Measurements from ENCODE around the gene FANCD2OS.

FANCD2OS gene

GRCh38 chr3:10108091-10108490 is at the start of gene FANCD2OS:
Gene FANCD2OS (minus strand): TSS chr3:10108255. CDS start chr3:10104774, 3,481 bp downstream.
- no peak for DNase-seq (ENCODE audit: low read depth)
- H3K4me3 ChIP-seq (ENCODE audit: low read depth, low read length), result no peak within 1 kb of the TSS
- TF ChIP-seq, protein P1, sequence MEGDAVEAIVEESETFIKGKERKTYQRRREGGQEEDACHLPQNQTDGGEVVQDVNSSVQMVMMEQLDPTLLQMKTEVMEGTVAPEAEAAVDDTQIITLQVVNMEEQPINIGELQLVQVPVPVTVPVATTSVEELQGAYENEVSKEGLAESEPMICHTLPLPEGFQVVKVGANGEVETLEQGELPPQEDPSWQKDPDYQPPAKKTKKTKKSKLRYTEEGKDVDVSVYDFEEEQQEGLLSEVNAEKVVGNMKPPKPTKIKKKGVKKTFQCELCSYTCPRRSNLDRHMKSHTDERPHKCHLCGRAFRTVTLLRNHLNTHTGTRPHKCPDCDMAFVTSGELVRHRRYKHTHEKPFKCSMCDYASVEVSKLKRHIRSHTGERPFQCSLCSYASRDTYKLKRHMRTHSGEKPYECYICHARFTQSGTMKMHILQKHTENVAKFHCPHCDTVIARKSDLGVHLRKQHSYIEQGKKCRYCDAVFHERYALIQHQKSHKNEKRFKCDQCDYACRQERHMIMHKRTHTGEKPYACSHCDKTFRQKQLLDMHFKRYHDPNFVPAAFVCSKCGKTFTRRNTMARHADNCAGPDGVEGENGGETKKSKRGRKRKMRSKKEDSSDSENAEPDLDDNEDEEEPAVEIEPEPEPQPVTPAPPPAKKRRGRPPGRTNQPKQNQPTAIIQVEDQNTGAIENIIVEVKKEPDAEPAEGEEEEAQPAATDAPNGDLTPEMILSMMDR (conservative IDR thresholded peaks at IDR 0.05; ENCODE audit: low read depth, low read length), result no peak

GRCh38 chr3:10157031-10157430 is 49.0 kb upstream of the FANCD2OS start:
- no peak overlapping the region for H3K4me3 ChIP-seq (ENCODE audit: low read depth, low read length)
- DNase-seq (ENCODE audit: low read depth), result no peak
- TF ChIP-seq, protein P1 (conservative IDR thresholded peaks at IDR 0.05; ENCODE audit: low read depth, low read length), result no peak

- TF ChIP-seq, protein P1 (conservative IDR thresholded peaks at IDR 0.05; ENCODE audit: low read depth, low read length), result no peak
- H3K4me3 ChIP-seq (ENCODE audit: low read depth, low read length), result no peak overlapping the region
Observed at GRCh38 chr3:10155658-10156057, 47.6 kb upstream of the FANCD2OS start.

DNA sequence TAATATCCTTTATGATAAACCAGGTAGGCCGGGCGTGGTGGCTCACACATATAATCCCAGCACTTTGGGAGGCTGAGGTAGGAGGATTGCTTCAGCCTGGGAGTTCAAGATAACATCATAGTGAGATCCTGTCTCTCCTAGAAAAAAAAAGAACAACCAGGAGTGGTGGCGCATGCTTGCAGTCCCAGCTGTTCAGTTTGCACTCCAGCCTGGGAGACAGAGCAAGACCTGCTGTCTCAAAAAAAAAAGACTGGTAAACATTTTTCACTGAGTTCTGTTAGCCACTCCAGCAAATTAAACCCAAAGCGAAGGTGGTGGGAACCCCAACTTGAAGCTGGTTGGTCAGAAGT is 47.0 kb upstream of the FANCD2OS start:
- TF ChIP-seq, protein P1 (conservative IDR thresholded peaks at IDR 0.05; ENCODE audit: low read depth, low read length), result no peak
- no peak for DNase-seq (ENCODE audit: low read depth)
- no peak overlapping the region for H3K4me3 ChIP-seq (ENCODE audit: low read depth, low read length)

More at GRCh38 chr3:10155658-10156057, 47.6 kb upstream of the FANCD2OS start:
- DNase-seq (ENCODE audit: low read depth), result no peak

GRCh38 chr3:10154335-10155122 is 46.5 kb upstream of the FANCD2OS start:
- no peak for DNase-seq (ENCODE audit: low read depth)
- TF ChIP-seq, protein P1 (conservative IDR thresholded peaks at IDR 0.05; ENCODE audit: low read depth, low read length), result no peak
- no peak overlapping the region for H3K4me3 ChIP-seq (ENCODE audit: low read depth, low read length)

GRCh38 chr3:10150987-10151386 is 42.9 kb upstream of the FANCD2OS start:
- TF ChIP-seq, protein P1 (conservative IDR thresholded peaks at IDR 0.05; ENCODE audit: low read depth, low read length), result no peak
- H3K4me3 ChIP-seq (ENCODE audit: low read depth, low read length), result no peak overlapping the region
- DNase-seq (ENCODE audit: low read depth), result no peak

DNA sequence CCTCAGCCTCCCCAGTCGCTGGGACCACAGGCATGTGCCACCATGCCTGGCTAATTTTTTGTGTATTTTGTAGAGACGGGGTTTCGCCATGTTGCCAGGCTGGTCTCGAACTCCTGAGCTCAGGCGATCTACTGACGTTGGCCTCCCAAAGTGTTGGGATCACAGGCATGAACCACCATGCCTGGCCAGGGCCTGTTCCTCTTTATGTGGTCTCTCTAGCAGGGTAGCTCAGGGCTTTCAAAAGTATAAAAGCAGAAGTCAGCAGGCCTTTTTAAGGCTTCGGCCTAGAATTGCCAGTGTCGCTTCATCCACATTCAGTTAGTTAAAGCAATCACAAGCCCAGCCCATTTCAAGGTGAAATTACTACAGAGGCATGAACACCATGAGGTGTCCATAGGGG is 41.2 kb upstream of the FANCD2OS start:
- TF ChIP-seq, protein P1 (conservative IDR thresholded peaks at IDR 0.05; ENCODE audit: low read depth, low read length), result no peak
- no peak for DNase-seq (ENCODE audit: low read depth)
- H3K4me3 ChIP-seq (ENCODE audit: low read depth, low read length), result no peak overlapping the region
